RPMI7951 (cell line): Measurements from ENCODE around the gene HHLA2. TPM values are rescaled to one million over a fixed set of nuclear protein-coding genes. Genes with fewer than 3 reads are reported as not detected.
"Not testable (repeated sequence)": the region's sequence is repeated elsewhere in the genome, so short reads cannot be mapped to it uniquely, and the experiment has no call there.

Experiments
- DNase-seq: peaks from one replicate; pipeline ENCODE4 v3.0.0-alpha.2; 2012; ENCODE audit warnings: low read depth
- total RNA-seq: library from RNA; depleted of rRNA; stranded (reverse); fragments of >200 nt; shearing (Covaris generic); gene quantifications from 2 replicates; pipeline ENCODE4 v1.2.3, GENCODE V29; 2014; rRNA removed

The HHLA2 gene
- not detected in 2 replicates for total RNA-seq

GRCh38 chr3:108296239-108296638 is at the start of gene HHLA2:
Gene HHLA2 (plus strand): TSS chr3:108296548. CDS start chr3:108351814, 55,266 bp downstream.
- DNase-seq, result no peak

GRCh38 chr3:108250626-108251025 is 45.7 kb upstream of the HHLA2 start:
- DNase-seq, result no peak

GRCh38 chr3:108251265-108251664 is 45.1 kb upstream of the HHLA2 start:
- DNase-seq, result no peak

- DNase-seq, result no peak
Observed at GRCh38 chr3:108251844-108252243, 44.5 kb upstream of the HHLA2 start.

GRCh38 chr3:108255131-108255530 is 41.2 kb upstream of the HHLA2 start:
- no peak for DNase-seq

- DNase-seq, result not testable (repeated sequence)
Observed at GRCh38 chr3:108264534-108265298, 31.6 kb upstream of the HHLA2 start.

- DNase-seq, result not testable (repeated sequence)
Observed at GRCh38 chr3:108268235-108268634, 28.1 kb upstream of the HHLA2 start.

GRCh38 chr3:108271626-108272025 is 24.7 kb upstream of the HHLA2 start:
- DNase-seq, result no peak

GRCh38 chr3:108279066-108279465 is 17.3 kb upstream of the HHLA2 start:
- DNase-seq, result not testable (repeated sequence)

- no peak for DNase-seq
Observed at GRCh38 chr3:108280476-108280875, 15.9 kb upstream of the HHLA2 start.

- no peak for DNase-seq
Observed at GRCh38 chr3:108281670-108282069, 14.7 kb upstream of the HHLA2 start.

- no peak for DNase-seq
Observed at GRCh38 chr3:108283006-108283405, 13.3 kb upstream of the HHLA2 start.

- no peak for DNase-seq
Observed at GRCh38 chr3:108283989-108284388, 12.4 kb upstream of the HHLA2 start.

GRCh38 chr3:108285176-108285575 is 11.2 kb upstream of the HHLA2 start:
- no peak for DNase-seq

- no peak for DNase-seq
Observed at GRCh38 chr3:108287146-108287545, 9.2 kb upstream of the HHLA2 start.

- DNase-seq, result not testable (repeated sequence)
Observed at GRCh38 chr3:108288193-108288592, 8.2 kb upstream of the HHLA2 start.

- no peak for DNase-seq
Observed at GRCh38 chr3:108289159-108289558, 7.2 kb upstream of the HHLA2 start.

- no peak for DNase-seq
Observed at GRCh38 chr3:108292450-108292849, 3.9 kb upstream of the HHLA2 start.

- DNase-seq, result no peak
Observed at GRCh38 chr3:108292905-108293328, 3.4 kb upstream of the HHLA2 start.

GRCh38 chr3:108293858-108294257 is 2.5 kb upstream of the HHLA2 start:
- DNase-seq, result no peak

- no peak for DNase-seq
Observed at GRCh38 chr3:108295421-108296175, 750 bp upstream of the HHLA2 start.

GRCh38 chr3:108297647-108298046 is 1.3 kb downstream of the HHLA2 start:
- no peak for DNase-seq

GRCh38 chr3:108298056-108298455 is 1.7 kb downstream of the HHLA2 start:
- no peak for DNase-seq
